ENCODE measurements around the gene KCNQ1.

- TF ChIP-seq POLR2A (IDR thresholded peaks at IDR 0.05; ENCODE audit: low read depth, low read length) (no peak), TAF1 (IDR thresholded peaks at IDR 0.05; ENCODE audit: borderline replicate concordance, low read depth, low read length) (no peak)
These were observed 239.8 kb downstream of the KCNQ1 start for GRCh38 chr11:2684581-2684980.

All from GM12892 (cell line).